ENCODE data around the gene VANGL2.

VANGL2 gene

GRCh38 chr1:160429125-160429561 is 28.8 kb downstream of the VANGL2 start:
- no peak for DNase-seq

GRCh38 chr1:160429702-160430535 is 29.6 kb downstream of the VANGL2 start:
- no peak for DNase-seq

GRCh38 chr1:160431006-160431405 is 30.6 kb downstream of the VANGL2 start:
- no peak for DNase-seq

- DNase-seq, result no peak
Measured at GRCh38 chr1:160431571-160431970, 31.2 kb downstream of the VANGL2 start.

GRCh38 chr1:160432371-160432786 is 32.0 kb downstream of the VANGL2 start:
- DNase-seq, result no peak

GRCh38 chr1:160436966-160437365 is 36.6 kb downstream of the VANGL2 start:
- no peak for DNase-seq

- DNase-seq, result no peak
Measured at GRCh38 chr1:160437432-160438316, 37.3 kb downstream of the VANGL2 start.

- DNase-seq, result no peak
Measured at GRCh38 chr1:160438317-160438918, 38.1 kb downstream of the VANGL2 start.

- no peak for DNase-seq
Measured at GRCh38 chr1:160438935-160439334, 38.6 kb downstream of the VANGL2 start.

- no peak for DNase-seq
Measured at GRCh38 chr1:160439718-160440117, 39.4 kb downstream of the VANGL2 start.

- no peak for DNase-seq
Measured at GRCh38 chr1:160446945-160447600, 46.7 kb downstream of the VANGL2 start.

GRCh38 chr1:160449494-160449893 is 49.1 kb downstream of the VANGL2 start:
- no peak for DNase-seq

GRCh38 chr1:160451119-160451858 is 50.9 kb downstream of the VANGL2 start:
- no peak for DNase-seq

GRCh38 chr1:160451859-160452232 is 51.5 kb downstream of the VANGL2 start:
- DNase-seq, result no peak

GRCh38 chr1:160453443-160453842 is 53.1 kb downstream of the VANGL2 start:
- no peak for DNase-seq

GRCh38 chr1:160454371-160455152 is 54.2 kb downstream of the VANGL2 start:
- DNase-seq, result no peak

GRCh38 chr1:160455153-160455517 is 54.8 kb downstream of the VANGL2 start:
- DNase-seq, result no peak

- peak; percentile 2 for DNase-seq
Measured at GRCh38 chr1:160459056-160459455, 58.7 kb downstream of the VANGL2 start.

- DNase-seq, result no peak
Measured at GRCh38 chr1:160459687-160460086, 59.3 kb downstream of the VANGL2 start.

- DNase-seq, result no peak
Measured at GRCh38 chr1:160460214-160460642, 59.9 kb downstream of the VANGL2 start.

- DNase-seq, result no peak
Measured at GRCh38 chr1:160460683-160461287, 60.4 kb downstream of the VANGL2 start.

Data from fibroblast of skin of right biceps (primary cell).